Brain pericyte (primary cell): ENCODE data around the gene FAM163A.
"Not testable (repeated sequence)": the region's sequence is repeated elsewhere in the genome, so short reads cannot be mapped to it uniquely, and the experiment has no call there.

ENCODE experiments used
- DNase-seq: peaks from one replicate; pipeline ENCODE4 v3.0.0-alpha.2; 2012; ENCODE audit warnings: low read depth, low spot score

Gene FAM163A

DNA sequence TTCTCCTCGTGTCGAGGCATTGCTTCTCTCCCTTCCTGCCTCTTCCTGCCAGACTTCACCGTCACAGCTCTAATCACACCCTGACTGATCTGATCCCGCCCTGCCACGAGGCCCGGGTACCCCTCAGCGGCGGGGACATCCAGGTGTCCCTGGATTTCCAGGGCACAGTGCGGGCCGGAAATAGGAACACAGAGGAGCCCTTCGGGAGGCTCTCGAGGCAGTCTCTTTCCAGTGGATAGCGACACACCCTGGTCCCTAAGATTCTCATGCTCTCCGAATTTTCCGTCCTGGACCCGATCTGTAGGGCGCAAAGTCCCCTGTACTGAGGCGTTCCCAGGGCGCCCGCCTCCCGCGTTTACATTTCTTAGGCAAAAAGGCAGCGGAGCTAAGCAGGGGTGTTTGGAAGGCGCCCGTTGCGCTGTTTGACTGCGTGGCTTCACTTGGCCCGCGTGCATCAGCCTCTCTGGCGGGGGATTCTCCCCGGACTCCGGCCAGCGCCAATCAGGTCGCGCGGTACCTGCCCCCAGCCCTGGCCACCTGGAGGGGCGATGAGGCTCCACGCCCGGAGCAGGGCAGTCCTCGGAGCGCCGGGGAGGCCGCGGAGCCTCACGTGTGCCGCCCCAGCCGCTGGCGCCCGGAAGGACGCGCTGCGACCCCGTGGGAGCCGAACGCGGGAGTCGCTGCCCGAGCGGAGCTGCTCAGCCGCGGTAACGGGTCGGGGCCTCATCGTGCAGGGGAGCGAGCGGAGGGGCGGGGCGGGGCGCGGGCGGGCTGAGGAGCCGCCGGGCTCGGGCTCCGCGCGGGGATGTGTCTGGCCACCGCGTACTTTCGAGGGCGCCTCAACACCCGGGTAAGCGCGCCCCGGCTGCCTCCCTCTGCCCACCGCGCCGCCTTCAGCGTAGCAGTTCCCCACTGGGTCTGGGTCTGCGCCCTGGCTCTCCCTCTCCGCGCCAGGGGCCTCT lies at the start of gene FAM163A:
FAM163A (plus strand) TSS at position 575 of the 962 bp plus-strand sequence. CDS start 69,807 bp downstream, outside the sequence.
- no peak for DNase-seq

DNA sequence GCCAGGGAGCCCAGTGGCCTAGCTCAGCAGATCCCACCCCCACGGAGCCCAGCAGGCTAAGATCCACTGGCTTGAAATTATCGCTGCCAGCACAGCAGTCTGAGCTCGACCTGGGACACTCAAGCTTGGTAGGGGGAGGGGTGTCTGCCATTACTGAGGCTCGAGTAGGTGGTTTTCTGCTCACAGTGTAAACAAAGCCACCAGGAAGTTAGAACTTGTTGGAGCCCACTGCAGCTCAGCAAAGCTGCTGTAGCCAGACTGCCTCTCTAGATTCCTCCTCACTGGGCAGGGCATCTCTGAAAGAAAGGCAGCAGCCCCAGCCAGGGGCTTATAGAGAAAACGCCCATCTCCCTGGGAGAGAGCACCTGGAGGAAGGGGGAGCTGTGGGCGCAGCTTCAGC lies 48.6 kb upstream of the FAM163A start:
- DNase-seq, result not testable (repeated sequence)

DNA sequence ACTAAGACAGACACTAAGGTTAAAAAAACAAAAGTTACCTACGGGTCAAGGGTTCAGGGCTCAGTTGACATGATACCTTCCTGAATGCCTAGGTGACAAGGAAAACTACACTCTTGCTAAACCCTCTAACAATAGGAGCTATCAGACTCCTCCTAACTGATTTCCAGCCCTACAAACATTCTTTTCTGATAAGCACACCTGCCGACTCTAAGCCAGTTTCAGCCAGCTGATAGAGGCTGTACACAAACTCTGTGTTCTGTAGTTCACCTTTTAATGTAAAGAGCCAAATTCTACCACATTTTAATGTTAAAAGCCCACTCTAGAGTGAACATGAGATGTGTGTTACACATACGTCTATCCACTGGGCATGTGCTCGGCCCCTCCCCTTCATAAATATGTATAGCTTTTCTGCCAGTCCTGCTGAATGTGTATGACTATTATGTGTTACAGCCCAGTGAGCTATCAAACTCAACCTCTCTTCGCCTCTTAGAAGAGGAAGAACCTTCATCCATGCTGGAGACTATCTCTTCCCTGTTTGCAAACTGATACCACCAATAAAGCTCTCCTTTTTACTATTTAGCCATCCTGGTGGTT lies 40.0 kb upstream of the FAM163A start:
- no peak for DNase-seq

- no peak for DNase-seq
Observed at GRCh38 chr1:179706339-179706941, 36.7 kb upstream of the FAM163A start.

- no peak for DNase-seq
Observed at GRCh38 chr1:179707406-179707805, 35.7 kb upstream of the FAM163A start.

- no peak for DNase-seq
Observed at GRCh38 chr1:179708434-179709195, 34.5 kb upstream of the FAM163A start.

DNA sequence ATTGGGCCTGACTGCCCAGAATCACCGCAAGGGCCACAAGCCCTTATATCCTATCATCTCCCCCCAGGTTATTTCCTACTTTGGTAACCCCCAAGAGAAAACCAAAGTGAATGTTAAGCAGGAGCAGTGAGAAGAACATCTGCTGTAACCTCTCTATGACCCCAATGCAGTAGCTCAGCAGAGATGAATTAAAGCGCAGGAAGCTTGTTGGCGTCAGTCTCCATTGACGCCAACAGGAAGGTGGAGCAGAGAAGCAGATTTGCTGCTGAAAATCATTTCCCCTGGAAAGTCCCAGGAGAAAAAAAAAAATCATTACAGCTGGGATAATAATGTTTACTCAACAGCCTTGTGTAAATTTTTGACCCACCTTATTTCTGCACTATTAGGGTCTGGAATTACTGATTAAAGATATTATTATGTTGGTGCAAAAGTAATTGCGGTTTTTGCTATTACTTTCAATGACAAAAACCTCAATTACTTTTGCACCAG lies 33.2 kb upstream of the FAM163A start:
- no peak for DNase-seq

DNA sequence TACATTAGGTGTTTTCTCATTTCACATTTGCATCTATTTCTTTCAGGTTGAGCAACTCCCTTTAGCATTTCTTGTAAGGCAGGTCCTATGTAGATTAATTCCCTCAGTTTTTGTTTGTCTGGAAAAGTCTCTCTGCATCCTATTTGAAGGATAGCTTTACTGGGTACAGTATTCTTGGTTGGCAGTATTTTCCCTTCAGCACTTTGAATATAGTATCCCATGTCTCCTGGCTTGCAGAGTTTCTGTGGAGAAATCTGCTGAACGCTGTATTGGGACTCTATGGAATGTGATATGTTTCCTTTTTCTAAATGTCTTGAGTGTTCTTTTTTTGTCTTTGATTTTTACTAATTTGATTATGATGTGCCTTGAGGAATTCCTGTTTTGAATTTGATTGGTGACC lies 28.9 kb upstream of the FAM163A start:
- DNase-seq, result no peak

DNA sequence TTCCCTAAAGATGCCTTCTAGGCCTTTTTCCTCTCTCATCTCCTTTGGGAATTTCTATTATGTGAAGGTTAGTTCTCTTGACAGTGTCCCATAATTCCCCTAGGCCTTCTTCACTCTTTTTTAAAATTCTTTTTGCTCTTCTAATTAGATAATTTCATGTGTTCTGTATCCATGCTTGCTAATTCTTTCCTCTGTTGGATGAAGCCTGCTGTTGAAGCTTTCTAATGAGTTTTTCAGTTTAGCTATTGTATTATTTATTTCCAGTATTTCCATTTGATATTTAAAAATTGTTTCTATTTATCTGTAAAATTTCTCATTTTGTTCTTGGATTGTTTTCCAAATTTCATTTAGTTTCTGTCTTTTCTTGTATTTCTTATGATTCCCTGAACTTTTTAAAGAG lies 28.5 kb upstream of the FAM163A start:
- DNase-seq, result no peak

DNA sequence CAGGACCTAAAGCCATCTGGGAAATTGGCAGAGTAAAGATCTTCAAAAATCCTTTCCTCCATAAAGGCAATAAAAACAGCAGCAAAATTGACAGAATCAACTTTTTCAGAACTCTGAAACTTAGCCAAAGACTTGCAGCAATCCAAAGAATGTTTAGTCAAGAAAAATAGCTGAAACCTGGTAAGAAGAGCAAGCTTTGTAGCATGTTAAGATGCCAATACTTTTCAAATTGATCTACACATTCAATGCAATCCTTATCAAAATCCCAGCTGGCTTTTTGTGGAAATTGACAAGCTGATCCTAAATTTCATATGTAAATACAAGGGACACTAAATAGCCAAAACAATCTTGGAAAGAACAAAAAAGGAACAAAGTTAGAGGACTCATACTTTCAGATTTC lies 23.8 kb upstream of the FAM163A start:
- no peak for DNase-seq

GRCh38 chr1:179728271-179728670 lies 14.8 kb upstream of the FAM163A start:
- DNase-seq, result no peak

DNA sequence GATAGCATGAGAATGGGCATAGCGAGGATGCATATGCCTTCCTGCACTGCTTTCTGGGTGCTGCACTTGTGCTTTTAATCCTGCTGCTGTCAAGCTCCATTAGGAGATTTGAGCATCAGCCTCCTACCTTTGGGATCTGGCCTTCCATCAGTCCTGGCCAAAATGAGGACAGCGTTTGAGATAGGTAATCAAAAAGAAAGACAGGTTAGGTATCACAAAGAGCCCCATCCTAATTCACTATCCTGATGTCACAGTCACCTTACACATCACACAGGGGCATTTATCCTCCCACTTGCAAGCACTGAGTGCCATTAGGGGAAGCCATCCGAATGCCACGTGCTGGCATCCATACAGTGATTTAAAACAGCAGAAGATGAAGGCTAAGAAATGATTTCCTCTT lies 13.2 kb upstream of the FAM163A start:
- DNase-seq, result no peak

- no peak for DNase-seq
Observed at GRCh38 chr1:179731643-179732042, 11.4 kb upstream of the FAM163A start.

DNA sequence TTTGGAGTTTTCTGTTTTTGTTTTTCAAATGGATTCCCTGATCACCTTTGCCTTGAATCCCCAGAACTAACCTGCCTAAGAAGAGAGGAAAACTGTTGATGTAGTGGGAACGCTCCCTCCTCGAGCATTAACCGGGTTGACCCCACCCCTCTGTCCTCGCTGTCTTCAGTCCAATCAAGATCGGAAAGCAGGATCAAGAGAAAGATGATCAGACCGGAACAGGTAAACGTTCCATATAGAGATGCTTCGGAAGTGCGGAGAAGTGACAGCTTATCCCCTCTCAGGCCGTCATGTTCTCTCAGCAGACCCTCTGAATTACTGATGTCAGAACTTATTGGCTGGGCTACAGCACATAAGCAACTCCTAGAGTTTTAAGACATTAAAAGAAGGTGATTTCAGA lies 800 bp upstream of the FAM163A start:
- DNase-seq, result no peak

DNA sequence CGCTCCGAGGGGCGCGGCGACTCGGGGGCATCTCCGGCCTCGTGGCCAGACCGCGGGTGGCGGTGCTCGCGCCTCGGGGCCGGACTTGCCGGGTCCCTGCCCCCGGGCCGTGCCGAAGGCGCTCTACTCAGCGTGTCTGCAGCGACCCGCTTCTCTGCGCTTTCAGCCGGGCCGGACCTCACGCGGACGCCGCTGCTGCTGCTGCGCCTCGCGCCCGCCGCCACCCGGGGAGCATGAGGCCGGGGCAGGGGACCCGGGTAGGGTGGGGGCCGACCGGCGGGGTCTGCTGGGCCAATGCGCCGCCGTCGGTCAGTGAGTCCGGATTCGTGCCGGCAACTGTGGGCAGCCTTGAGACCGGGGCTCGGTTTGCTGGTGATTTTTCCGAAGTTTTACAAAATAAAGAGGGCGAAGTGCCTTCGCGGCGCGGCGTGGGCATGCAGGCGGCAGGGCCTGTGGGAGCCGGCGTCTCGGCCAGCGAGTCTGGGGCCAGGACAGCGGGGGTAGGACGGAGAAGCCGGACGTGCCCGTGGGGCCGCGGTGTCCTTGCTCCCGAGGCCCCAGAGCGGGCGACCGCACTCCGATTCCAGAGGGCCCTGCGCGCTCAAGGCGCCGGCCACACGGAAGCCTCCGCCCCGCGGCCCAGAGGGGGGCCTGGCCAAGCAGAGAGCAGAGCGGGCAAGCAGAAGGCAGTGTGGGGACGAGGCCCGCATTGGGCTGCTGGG lies 749 bp downstream of the FAM163A start:
- no peak for DNase-seq

DNA sequence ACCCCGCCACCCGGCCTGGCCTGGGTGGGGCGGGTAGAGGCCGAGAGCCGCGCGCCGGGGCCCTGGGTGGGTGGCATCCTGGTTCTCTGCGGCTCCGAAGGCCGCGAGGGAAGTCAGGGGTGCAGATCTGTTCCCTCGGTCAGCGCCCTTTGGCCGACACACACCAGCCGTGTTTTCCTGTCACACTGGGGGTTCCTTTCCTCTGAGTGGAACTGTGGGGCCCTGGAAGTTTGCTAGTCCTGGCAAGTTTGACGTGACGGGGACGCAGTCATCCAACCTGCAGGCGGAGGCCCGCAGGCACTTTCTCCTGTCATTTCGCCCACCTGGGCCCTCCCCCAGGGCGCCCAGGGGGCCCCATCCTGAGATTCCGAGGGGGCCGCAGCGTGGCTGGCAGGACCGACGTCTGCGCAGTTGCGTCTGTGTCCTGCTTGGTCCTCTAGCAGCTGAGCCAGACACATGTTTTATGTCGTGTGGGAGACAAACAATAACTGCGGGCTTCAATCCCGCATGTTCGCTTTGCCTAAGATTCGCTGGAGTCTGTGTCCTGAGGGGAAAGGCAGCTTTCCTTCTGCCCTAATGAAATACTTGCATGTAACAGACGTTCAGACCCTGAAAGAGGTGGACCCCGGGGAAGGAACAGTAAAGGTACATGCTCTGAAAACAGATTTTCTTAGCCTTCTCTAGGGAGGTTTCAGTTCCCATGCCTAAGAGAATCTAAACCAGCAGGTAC lies 1.5 kb downstream of the FAM163A start:
- no peak for DNase-seq

DNA sequence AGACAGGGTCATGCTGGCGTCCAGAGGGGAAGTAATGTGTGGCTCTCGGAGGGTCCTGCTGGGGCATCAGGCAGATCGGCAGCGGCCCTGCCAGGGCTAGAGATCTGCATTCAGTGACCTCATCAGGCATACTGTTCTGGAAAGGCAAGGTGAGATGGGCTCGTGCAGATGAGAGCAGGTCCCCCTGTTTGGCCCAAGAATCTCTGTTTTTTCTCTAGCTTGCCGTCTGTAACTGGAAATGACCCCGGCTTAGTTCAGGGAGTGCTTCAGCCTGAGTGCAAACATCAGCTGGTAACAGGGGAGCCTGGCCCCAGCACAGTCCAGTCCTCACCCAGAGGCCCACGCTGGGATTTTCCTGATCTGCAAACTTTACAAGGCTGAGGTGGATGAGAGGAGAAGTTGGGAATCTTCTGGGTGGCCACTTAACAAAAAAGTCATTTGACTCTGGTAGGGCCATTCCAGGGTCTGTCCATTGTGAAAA lies 2.1 kb downstream of the FAM163A start:
- DNase-seq, result no peak

DNA sequence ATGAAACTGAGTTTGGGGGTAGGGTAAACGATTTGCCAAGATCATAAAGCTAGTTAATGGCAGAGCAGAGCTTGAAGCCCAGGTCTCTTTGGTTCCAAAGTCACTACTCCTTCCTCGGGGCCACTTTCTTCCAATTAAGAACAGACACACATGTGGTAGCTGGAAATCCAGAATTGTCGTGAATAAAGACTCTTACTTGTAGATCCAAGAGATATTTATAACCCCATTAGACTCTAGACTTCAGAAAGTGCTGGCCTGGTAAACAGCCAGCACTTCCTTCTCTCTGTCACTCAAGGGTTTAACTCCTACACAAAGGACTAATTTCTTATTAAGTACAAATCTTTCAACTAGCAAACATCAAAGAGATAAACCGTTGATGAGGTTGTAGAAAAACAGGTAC lies 2.7 kb downstream of the FAM163A start:
- DNase-seq, result no peak

- DNase-seq, result no peak
Observed at GRCh38 chr1:179747611-179748010, 4.5 kb downstream of the FAM163A start.

- DNase-seq, result no peak
Observed at GRCh38 chr1:179748772-179749171, 5.7 kb downstream of the FAM163A start.
